Thoracic aorta (tissue), 2 donors: ENCODE data around the gene CD151. TPM values are rescaled to one million over a fixed set of nuclear protein-coding genes. Genes with fewer than 3 reads are reported as not detected.

Source experiments
- ATAC-seq: fragments of 150-250 bp; one replicate; pipeline ENCODE4 v1.8.0; 2017; ENCODE audit warnings: low read depth; ENCODE audit not compliant: insufficient number of reproducible peaks, low FRiP score
- DNase-seq: peaks from one replicate; pipeline ENCODE4 v3.0.0-alpha.2; 2020; ENCODE audit warnings: low spot score
- H3K27ac ChIP-seq, 2 donors: fragments of 200-600 bp; sonication (generic); 1 replicate in 1 of 2; 2 replicates in 1 of 2; pipeline ENCODE4 v1.5.1; 2016; ENCODE audit warnings: mild to moderate bottlenecking in 2 of 2, moderate library complexity in 2 of 2
- H3K27me3 ChIP-seq: fragments of 200-600 bp; sonication (generic); replicated peaks from 2 replicates; pipeline ENCODE4 v1.6.0; 2016; ENCODE audit warnings: mild to moderate bottlenecking; ENCODE audit not compliant: insufficient read depth
- H3K36me3 ChIP-seq: fragments of 200-600 bp; sonication (generic); one replicate; pipeline ENCODE4 v1.5.1; 2016
- H3K4me1 ChIP-seq, 2 donors: fragments of 200-600 bp; sonication (generic); 1 replicate in 1 of 2; 2 replicates in 1 of 2; pipeline versions ENCODE4 v1.5.1 to v1.6.0; 2016; ENCODE audit warnings: low read depth in 2 of 2, mild to moderate bottlenecking in 1 of 2; ENCODE audit not compliant: control insufficient read depth in 1 of 2
- H3K4me3 ChIP-seq: fragments of 200-600 bp; sonication (generic); 2 replicates; pipeline ENCODE4 v1.5.1; 2016; ENCODE audit warnings: mild to moderate bottlenecking
- H3K9me3 ChIP-seq: fragments of 200-600 bp; sonication (generic); 2 replicates; pipeline ENCODE4 v1.5.1; 2016
- total RNA-seq, 2 donors: library from RNA; depleted of rRNA; stranded (reverse); fragments of >200 nt; gene quantifications; one replicate each; pipeline versions ENCODE4 v1.1.0 to v1.2.3, GENCODE V29; 2016
- TF ChIP-seq, protein P1 (sequence below): fragments of 200-600 bp; sonication (generic); IDR thresholded peaks from one replicate; pipeline ENCODE4 v1.5.1; 2019; ENCODE audit warnings: antibody characterized with exemption

CD151 gene
- total RNA-seq, 2 donors from 2014 or later: 532 to 1,455 TPM

DNA sequence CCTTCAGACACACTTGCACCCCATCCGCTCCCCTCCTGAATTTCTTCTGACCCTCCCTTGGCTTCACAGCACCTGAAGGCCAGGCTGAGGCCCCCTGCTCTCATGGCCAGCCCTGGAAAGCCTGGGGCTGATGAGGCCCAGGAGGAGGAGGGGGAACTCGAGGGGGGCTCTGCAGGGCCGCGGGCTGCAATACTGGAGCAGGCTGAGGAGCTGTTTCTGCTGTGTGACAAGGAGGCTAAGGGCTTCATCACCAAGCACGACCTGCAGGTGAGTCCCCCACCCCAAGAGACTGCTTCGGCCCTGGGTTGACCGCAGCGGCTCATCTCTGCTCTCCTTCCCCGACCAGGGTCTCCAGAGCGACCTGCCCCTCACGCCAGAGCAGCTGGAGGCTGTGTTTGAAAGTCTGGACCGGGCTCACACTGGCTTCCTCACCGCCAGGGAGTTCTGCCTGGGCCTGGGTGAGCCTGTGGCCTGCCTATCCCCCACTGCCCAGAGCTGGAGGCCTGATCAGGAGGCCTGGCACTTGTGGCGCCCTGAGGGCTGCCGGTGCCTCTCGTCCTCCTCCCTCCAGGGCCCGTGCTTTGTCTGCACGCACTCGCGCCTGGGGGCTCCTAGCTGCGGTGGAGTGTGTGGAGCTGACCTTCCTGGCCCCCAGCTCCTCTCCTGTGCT, 4.1 kb upstream of the CD151 start:
- peaks cover 23% of the 10 kb centered on the region for H3K36me3 ChIP-seq
- H3K4me3 ChIP-seq: peak overlapping the region; percentile 75
- ATAC-seq: no peak
- DNase-seq: no peak
- peak overlapping the region in 1 of 2 donors; percentile 39 for H3K27ac ChIP-seq
- peaks cover 6% of the 10 kb centered on the region for H3K27me3 ChIP-seq
- TF ChIP-seq, protein P1, sequence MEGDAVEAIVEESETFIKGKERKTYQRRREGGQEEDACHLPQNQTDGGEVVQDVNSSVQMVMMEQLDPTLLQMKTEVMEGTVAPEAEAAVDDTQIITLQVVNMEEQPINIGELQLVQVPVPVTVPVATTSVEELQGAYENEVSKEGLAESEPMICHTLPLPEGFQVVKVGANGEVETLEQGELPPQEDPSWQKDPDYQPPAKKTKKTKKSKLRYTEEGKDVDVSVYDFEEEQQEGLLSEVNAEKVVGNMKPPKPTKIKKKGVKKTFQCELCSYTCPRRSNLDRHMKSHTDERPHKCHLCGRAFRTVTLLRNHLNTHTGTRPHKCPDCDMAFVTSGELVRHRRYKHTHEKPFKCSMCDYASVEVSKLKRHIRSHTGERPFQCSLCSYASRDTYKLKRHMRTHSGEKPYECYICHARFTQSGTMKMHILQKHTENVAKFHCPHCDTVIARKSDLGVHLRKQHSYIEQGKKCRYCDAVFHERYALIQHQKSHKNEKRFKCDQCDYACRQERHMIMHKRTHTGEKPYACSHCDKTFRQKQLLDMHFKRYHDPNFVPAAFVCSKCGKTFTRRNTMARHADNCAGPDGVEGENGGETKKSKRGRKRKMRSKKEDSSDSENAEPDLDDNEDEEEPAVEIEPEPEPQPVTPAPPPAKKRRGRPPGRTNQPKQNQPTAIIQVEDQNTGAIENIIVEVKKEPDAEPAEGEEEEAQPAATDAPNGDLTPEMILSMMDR: no peak
- H3K4me1 ChIP-seq: peaks cover 40 to 60% of the 10 kb centered on the region in 2 donors
- no peaks in the 10 kb centered on the region for H3K9me3 ChIP-seq

DNA sequence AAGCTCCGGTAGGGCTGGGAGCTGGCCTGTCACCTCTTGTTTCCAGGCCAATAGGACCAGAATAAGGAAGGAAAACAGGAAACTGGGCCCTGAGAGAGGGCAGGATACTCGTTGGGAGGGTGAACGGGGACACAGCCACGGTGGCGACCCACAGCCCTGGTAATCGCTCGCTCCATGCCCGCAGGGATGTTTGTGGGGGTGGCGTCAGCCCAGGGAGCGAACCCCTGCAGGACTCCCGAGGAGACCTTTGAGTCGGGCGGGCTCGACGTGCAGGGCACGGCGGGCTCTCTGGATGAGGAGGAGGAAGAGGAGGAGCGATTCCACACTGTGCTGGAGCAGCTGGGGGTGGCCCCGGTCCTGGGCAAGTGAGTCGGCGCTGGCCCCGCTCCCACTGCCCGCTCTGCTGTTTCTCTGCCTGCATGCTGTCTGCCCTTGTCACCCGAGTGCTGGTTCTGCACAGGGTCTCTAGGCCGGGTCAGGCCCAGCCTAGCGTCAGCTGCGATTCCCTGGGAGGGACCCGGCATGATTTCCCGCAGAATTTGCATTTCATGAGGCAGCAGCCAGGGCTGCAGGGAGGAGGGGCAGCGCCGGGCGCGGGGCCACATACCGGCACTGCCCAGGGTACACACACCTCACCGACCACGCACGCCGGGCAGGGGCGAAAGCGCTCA, 3.4 kb upstream of the CD151 start:
- H3K27me3 ChIP-seq: peaks cover 6% of the 10 kb centered on the region
- TF ChIP-seq, protein P1: no peak
- peaks cover 40 to 66% of the 10 kb centered on the region in 2 donors for H3K4me1 ChIP-seq
- peak overlapping the region in 1 of 2 donors; percentile 40 for H3K27ac ChIP-seq
- H3K9me3 ChIP-seq: no peaks in the 10 kb centered on the region
- DNase-seq (no peak), ATAC-seq (no peak)
- H3K4me3 ChIP-seq: peak overlapping the region; percentile 75
- H3K36me3 ChIP-seq: peaks cover 17% of the 10 kb centered on the region

DNA sequence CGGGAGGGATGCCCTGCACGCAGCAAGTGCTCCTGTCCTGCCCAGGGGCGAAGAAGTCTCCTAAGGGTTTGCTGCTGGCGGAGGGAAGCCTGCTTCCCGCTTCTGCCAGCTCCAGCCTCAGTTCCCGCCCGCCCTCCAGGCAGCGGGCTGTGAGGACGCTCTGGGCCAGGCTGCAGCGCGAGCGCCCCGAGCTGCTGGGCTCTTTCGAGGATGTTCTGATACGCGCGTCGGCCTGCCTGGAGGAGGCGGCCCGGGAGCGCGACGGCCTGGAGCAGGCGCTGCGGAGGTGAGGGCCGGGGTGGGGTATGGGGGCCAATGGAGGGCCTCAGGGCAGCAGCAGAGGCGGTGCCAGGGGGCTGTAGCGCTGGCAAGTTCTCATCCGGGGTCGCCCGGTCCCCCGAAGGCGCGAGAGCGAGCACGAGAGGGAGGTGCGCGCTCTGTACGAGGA, 2.9 kb upstream of the CD151 start:
- no peak for ATAC-seq
- TF ChIP-seq, protein P1: no peak
- H3K27ac ChIP-seq: peak overlapping the region in 1 of 2 donors; percentile 40

DNA sequence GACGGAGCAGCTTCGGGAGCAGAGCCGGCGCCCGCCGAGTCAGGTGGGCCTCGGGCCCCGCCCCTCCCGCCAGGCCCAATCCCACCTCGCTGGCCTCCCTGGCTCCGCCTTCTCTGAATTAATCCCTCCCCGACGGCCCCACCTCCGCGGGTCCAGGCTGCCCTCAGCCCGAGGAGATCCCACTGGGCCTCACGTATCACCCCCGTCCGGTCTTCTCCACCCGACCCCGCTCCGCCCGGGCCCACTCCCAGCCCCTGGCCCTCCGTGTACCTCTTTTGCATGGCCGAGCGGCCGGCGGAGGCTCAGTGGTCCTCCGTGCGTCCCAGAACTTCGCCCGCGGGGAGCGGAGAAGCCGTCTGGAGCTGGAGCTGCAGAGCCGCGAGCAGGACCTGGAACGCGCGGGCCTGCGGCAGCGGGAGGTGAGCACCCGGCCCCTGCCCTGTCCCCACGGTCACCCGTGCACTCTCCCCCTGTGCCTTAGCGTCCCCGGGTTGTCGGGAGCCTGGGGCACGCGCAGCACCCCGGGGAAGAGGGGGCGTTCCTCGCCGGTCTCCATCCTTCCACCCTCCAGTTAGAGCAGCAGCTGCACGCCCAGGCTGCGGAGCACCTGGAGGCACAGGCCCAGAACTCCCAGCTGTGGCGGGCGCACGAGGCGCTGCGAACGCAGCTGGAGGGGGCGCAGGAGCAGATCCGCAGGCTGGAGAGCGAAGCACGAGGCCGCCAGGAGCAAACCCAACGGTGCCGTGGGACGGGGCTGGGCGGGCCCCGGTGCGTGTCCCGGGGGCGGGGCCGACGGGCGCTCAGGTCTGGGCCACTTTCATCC, 2.2 kb upstream of the CD151 start:
- Histone ChIP-seq H3K27ac (no peak overlapping the region), H3K36me3 (peaks cover 5% of the 10 kb centered on the region), H3K27me3 (peaks cover 6% of the 10 kb centered on the region), H3K4me3 (peak overlapping the region; percentile 75), H3K9me3 (no peaks in the 10 kb centered on the region), H3K4me1 (peaks cover 48 to 78% of the 10 kb centered on the region in 2 donors)
- DNase-seq (no peak), ATAC-seq (no peak)
- TF ChIP-seq, protein P1: no peak

More for the DNA sequence above, 2.9 kb upstream of the CD151 start:
- Histone ChIP-seq H3K4me3 (peak overlapping the region; percentile 75), H3K36me3 (peaks cover 11% of the 10 kb centered on the region), H3K9me3 (no peaks in the 10 kb centered on the region), H3K27me3 (peaks cover 6% of the 10 kb centered on the region), H3K4me1 (peaks cover 44 to 72% of the 10 kb centered on the region in 2 donors)
- no peak for DNase-seq
